KOPT-K1 (cell line): ENCODE measurements around the gene GPR84.

Experiments
- H3K27ac ChIP-seq: fragments of 200-600 bp; sonication (generic); 2 replicates; pipeline ENCODE4 v1.5.1; 2016; ENCODE audit warnings: antibody characterized with exemption, mild to moderate bottlenecking, low read depth, low read length; ENCODE audit not compliant: poor library complexity, severe bottlenecking
- H3K36me3 ChIP-seq: fragments of 200-600 bp; sonication (generic); 2 replicates; pipeline ENCODE4 v1.5.1; 2017; ENCODE audit warnings: antibody characterized with exemption, mild to moderate bottlenecking, low read length, moderate library complexity; ENCODE audit not compliant: insufficient read depth
- H3K9me3 ChIP-seq: fragments of 200-600 bp; sonication (generic); 2 replicates; pipeline ENCODE4 v1.5.1; 2017; ENCODE audit warnings: antibody characterized with exemption, low read length, mild to moderate bottlenecking; ENCODE audit not compliant: insufficient read depth, poor library complexity, severe bottlenecking

GPR84 gene

DNA sequence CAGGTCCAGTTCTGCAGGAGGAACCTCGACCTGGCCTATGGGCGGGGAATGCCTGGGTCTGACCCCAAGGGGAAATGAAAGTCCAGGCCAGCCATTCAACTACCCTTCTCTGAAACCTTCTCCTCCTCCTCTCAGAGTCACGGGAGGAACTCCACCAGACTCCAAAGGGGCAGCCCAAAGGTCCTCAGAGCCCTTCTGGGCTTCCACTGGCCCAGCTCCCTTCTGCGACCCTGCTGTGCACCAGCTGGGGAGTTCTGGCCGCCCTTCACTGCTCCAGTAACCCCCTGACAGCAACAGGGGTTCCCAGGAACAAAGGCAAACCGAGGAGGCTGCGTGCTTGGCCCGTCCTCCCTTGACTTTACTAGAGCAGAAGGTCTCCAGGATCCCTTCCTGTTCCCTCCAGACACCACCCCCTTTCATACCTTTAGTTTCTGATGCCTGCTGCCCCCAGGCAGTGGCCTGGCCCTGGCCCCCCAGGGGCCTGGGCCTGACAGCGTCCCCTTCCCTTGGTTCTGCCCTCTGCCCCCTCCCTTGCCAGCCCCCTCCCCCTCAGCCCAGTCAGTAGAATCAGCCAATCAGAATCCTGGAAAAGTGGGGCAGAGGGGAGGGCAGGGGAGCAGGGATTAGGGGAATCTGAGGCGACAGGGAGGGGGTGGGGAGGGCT is 21.1 kb upstream of the GPR84 start:
- Histone ChIP-seq H3K9me3 (no peaks in the 10 kb centered on the region), H3K27ac (no peak overlapping the region), H3K36me3 (no peaks in the 10 kb centered on the region)

DNA sequence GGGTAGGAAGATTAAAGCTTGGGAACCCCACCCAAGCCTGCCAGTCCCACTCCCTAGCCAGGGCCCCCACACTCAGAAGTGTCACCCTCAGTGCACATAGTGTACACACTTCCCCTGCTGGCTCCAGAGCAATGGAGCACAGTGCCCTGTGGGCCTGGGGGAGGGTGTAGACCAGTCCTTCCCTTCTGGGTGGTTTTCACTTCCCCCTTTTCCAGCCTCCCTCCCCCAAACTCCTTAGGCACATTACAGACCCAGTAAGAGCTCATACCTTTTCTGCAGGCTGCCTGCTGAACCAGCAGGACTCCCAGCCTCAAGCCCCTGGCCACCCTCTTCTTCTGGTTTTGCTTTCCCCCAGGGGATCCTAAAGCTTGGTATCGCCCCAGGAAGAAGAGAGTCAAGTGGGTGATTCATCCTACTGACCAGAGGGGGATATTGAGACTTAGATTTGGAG is 20.3 kb upstream of the GPR84 start, which contains the start of gene ZNF385A:
ZNF385A (minus strand) TSS at position 143 of the 451 bp plus-strand sequence. CDS start 219 bp downstream, outside the sequence.
- Histone ChIP-seq H3K27ac (no peak within 1 kb of the TSS), H3K36me3 (no peaks in the 10 kb centered on the region)

DNA sequence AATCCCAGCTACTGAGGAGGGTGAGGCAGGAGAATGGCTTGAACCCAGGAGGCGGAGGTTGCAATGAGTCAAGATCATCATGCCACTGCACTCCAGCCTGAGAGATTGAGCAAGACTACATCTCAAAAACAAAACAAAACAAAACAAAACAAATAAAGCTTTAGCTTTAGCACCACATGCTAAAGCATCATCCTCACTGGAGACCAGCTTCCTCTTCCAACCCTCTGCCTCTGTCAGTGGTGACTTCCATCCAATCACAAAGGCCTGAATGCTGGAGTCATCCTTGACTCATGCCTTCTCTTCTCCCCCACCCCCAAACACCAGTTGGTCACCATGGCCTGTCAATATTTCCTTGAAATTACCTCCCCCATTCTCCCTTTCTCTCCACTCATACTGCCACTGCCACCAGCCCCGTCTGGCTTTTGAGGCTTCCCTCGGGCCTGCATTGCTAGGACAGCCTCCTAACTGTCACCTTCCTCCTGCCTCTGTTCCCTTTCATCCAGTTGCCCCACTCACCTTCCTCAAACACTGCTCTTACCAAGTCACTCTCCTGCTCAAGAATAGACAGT is 18.8 kb upstream of the GPR84 start:
- Histone ChIP-seq H3K27ac (no peak overlapping the region), H3K36me3 (no peaks in the 10 kb centered on the region), H3K9me3 (no peaks in the 10 kb centered on the region)

More for the DNA sequence above, 20.3 kb upstream of the GPR84 start, which contains the start of gene ZNF385A:
- no peaks in the 10 kb centered on the region for H3K9me3 ChIP-seq

DNA sequence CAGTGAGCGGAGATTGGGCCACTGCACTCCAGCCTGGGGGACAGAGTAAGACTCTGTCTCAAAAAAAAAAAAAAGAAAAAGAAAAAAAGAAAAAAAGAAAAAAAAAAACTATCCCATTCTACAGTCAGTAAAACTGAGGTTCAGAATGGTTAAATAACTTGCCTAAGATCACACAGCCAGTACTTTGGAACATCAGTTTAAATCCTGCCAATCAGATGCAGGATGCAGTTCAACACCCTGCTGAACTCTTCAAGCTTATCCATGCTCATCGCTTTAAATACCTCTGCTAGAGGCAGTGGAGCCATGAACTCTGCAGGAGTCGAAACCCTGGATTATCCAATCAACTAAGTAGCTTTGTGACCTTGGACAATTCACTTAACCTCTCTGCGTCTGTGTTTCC is 16.9 kb upstream of the GPR84 start:
- Histone ChIP-seq H3K9me3 (no peaks in the 10 kb centered on the region), H3K36me3 (no peaks in the 10 kb centered on the region), H3K27ac (no peak overlapping the region)

DNA sequence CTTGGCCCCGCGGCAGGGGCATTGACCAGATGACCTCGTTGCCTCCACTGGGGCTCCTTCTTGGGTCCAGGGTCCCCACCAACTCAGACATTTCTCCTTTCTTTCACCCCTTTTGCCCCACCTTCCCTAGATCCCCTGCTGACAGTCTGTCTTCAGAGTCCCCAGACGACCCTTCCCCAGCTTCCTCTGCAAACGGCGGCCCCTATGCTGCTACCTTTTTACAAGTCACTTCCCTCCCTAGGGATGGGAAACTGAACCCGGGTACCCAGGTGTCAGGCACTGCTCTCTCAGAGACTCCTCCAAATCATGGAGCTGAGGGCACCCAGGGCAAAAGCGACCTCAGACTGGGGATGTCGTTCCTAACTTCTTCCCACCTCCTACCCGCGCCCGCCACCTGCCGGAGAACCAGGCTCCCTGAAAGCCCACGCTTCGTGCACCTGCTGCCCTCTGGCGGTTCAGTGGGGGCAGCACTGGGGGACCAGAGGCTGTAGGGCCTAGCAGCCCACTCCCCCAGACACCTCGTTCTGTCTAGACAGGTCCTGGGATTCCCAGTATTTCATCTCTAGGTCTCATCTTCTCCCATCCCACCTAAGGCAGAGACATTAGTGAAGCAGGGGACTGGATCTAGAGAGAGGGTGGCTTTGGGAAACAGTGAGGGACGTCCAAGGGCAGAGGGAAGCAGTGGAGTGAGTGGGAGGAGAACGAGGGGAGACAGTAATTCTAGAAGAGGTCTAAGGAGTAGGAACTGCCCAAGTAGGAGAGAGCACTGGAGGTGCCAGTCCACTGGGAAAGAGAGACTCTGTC is 15.3 kb upstream of the GPR84 start:
- no peak overlapping the region for H3K27ac ChIP-seq
- no peaks in the 10 kb centered on the region for H3K36me3 ChIP-seq
- no peaks in the 10 kb centered on the region for H3K9me3 ChIP-seq

DNA sequence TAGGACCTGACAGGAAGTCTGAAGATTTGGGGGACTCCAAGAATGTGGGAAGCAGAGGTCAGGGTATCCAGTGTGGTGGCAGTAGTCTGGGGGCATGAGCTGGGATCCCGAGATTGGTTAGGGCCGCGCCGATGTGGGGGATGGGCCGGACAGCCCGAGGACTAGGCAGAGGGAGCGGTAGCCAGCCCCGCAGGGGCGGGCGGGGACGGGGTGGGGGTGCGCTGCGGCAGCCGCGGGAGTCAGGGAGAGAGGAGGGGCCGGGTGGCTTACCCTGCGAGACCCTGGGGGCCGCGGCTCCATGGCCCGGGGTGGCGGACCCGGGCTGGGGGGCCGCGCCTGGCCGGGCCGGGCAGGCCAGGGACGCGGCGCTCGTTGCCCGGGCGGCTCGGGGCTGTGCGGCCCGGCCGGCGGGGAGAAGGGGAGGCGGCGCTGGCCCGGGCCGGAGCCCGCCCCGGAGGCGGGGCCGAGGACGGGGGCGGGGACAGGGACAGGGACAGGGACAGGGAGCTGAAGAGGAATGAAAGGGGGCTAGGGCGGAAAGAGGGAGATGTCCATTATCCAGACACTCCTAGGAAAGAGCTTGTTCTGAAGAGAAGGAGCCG is 14.6 kb upstream of the GPR84 start:
- Histone ChIP-seq H3K36me3 (no peaks in the 10 kb centered on the region), H3K27ac (no peak overlapping the region), H3K9me3 (no peaks in the 10 kb centered on the region)

DNA sequence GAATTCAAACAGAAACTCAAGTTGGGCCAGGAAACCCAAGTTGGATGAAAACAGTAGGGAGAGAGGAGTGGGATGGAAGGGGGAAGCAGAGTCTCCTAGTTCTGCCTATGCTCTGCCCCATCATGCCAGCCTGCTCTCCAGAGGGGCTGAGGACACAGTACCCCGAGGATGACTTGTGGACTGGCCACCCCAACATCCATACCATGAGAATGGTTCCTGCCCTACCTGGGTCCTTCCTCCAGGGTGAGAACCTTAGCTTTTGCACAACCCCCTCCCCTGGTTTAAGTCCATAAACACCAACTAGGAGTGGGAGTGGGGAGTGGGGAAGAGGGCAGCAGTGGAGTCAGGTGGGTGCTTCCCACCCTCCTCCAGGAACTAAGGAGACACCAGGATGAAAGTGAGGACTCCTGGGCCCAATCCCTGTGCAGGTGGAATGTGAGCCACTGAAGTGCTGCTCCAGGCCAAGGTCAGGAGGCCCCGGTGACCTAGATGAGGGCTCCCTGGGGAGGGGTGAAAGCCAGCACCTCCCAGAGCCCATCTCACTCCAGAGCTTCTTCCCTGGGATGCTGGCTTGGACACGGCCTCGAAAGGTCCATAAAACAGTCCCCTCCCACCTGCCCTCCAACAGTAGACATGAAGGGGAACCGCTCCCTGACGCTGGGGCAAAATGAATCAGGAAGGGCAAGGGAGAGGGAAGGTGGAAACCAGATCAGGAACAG is 13.7 kb upstream of the GPR84 start:
- Histone ChIP-seq H3K9me3 (no peaks in the 10 kb centered on the region), H3K36me3 (no peaks in the 10 kb centered on the region), H3K27ac (no peak overlapping the region)

DNA sequence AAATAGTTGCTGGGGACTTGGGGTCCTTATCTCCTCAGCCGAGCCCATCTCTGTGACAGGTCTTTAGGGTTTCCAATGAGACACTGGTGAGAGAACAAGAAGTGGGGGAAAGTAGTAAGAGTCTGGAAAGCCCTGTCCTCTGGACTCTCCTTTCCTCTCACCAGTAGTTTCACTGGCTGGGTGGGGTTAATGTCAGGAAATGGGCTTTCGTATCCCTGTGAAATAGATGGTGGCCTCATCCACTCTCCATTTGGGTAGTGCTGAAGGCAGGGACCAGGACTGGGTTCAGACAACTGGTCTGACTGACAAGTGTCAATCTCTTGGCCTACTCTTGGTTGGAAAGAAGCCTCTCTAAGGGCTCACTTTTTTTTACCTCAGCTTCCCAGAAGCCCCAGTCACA is 12.7 kb upstream of the GPR84 start:
- Histone ChIP-seq H3K36me3 (no peaks in the 10 kb centered on the region), H3K9me3 (no peaks in the 10 kb centered on the region), H3K27ac (no peak overlapping the region)

DNA sequence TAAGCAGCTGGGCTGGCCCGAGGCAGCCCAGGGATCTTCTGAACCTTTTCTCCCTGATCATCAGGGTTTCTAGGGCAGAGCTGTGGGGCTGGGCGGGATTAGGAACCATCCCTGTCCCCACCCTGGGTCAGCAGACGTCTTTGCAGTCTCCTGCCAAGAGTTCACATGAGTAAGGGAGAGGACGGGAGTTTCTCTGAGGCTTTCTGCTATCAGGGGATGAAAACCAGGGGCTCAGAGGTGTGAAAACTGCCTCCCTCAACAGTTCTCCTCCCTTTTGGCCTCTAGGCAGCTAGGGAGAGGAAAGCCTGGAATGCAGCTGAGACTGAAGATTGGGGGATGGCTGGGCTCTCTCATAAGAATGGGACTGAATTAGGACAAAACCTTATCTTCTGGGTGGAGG is 12.3 kb upstream of the GPR84 start:
- no peaks in the 10 kb centered on the region for H3K9me3 ChIP-seq

DNA sequence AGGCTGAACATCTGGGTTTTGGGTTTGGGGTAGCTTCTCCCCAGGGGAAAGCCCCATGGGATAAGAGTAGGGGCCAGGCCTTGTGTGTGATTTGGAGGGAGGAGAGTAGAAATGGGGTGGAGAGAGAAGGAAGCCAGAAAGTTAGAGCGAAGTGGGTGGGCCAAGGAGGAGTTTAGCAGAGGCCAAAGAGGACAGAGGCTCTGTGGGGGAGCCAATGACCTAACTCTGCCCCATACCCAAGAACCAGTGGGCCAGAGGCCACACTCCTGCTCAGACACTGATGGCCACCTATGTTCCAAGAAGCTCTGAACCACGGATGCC is 10.9 kb upstream of the GPR84 start:
- Histone ChIP-seq H3K27ac (no peak overlapping the region), H3K36me3 (no peaks in the 10 kb centered on the region), H3K9me3 (no peaks in the 10 kb centered on the region)

More for the DNA sequence above, 12.3 kb upstream of the GPR84 start:
- no peak overlapping the region for H3K27ac ChIP-seq
- no peaks in the 10 kb centered on the region for H3K36me3 ChIP-seq

DNA sequence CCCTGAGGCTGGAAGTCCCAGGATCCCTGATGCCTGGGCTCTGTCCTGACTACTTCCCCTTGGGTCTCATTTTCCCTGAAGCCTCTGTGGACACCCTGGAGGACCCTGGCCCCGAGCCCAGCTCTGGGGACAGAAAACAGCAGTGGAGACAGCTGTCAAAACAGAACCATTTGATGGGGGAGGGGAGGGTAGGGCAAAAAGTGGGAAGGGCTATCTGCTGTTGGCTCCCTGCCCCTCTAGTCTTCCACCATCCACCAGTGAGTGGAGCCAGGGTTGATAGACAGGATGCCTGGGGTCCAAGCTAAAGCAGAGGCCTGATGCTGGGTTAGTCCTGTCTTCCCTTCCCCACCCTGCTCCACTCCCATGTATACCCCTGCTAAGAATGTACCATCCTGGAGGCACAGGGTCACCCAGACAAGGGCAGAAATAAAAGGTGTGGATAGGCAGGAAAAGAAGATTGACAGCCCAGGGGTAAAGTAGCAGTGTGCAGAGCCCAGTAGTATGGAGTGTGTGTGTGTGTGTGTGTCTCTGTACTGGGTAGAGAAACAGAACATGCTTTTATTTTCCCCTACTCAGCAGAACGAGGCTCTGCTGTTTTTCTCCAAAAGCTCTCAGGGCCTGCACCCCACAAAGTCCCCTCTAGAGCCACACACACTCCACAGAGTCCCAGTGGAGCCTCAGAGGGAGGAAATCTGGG is 10.4 kb upstream of the GPR84 start:
- Histone ChIP-seq H3K27ac (no peak overlapping the region), H3K9me3 (no peaks in the 10 kb centered on the region), H3K36me3 (no peaks in the 10 kb centered on the region)

DNA sequence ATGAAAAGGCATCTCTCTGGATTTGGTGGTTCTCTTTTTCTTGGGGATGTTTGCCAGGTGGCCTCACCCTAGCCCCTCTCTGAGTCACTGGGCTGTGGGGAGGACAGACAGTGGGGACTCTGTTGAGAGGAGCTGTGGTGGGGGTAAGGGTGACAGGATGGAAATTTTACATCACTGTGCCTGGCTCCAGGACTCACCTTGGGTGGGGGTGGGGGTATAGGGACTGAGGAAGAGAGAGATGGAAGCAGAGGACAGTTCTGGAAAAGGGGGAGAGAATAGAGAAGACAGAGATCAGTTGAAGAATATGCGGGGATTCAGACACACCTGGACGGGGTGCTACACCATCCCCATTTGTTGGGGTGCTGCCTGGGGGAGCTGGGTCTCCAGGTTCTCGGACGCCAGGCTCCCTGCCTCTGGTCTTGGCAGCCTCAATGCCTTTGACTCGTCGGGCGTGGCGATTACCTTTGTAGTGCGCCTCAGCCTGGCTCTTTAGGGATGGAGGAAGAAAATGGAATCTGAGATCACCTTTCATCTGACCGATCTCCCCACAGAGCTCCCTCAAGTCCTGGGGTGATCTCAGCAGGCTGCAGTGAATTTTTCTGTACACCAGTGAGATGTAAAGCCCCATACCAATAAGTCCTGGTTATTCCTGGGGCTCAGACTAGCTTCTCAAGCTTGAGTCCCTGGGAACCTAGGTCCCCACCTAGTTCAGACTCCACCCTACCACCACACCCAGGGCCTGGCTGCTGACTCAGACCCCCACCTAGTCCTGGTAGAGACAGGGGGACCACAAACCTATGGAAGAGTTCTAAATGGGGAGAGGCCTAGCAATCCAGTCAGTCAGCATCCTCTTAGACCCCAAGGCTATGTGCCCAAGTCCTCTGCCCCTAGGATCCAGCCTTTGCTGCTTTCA is 9.6 kb upstream of the GPR84 start:
- H3K9me3 ChIP-seq: no peaks in the 10 kb centered on the region
- H3K36me3 ChIP-seq: no peaks in the 10 kb centered on the region
- H3K27ac ChIP-seq: no peak overlapping the region

DNA sequence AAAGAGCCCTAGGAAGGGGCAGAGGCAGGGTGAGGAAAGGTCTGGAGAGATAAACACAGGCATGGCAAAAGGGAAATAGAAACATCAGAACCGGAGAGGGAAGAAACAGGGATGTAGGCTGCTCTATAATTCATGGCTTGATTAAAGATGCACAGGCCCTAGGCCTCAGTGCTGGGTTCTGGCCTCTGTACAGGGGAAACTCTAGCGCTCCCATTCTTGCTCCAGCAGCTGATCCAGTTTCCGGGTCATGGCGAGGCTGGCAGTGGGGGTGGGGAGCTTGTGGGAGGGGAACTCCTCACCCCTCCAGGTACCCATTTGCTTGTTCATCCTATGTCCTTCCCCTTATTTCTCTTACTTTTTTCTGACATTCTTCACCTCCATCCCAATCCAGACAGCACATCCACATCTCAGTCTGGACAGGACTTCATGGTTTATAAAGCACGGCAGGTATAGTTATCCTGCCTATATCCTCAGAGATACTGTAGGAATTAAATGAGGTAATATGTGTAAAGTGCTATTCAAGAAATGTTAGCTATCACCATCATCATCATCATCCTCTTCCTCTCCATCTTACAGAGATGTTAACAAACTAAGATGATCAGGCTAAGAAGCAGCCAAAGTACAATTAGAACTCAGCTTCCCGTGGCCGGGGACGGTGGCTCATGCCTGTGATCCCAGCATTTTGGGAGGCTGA is 8.0 kb upstream of the GPR84 start:
- Histone ChIP-seq H3K27ac (no peak overlapping the region), H3K9me3 (no peaks in the 10 kb centered on the region), H3K36me3 (no peaks in the 10 kb centered on the region)
